ENCODE results near the gene UGT1A7. TPM values are rescaled to one million over a fixed set of nuclear protein-coding genes. Genes with fewer than 3 reads are reported as not detected.
"Not testable (repeated sequence)": the region's sequence is repeated elsewhere in the genome, so short reads cannot be mapped to it uniquely, and the experiment has no call there.

Gene UGT1A7
- polyA plus RNA-seq, 1 donor (not counting 4 experiments of a cell fraction or from before 2014, with no cell fraction given) = 0.87 TPM

GRCh38 chr2:233745073-233745755 lies 63.5 kb downstream of the UGT1A7 start:
- Histone ChIP-seq H3K4me3 (ENCODE audit: control insufficient read depth in 2 of 3, extremely low read depth in 1 of 3, insufficient read depth in 2 of 3, low read depth in 1 of 3, low read length in 3 of 3) (no peak overlapping the region), H2AFZ (ENCODE audit: control insufficient read depth, low read length) (no peak overlapping the region), H4K20me1 (ENCODE audit: control insufficient read depth, extremely low read depth, insufficient read depth, low read length) (no peaks in the 10 kb centered on the region), H3K4me1 (ENCODE audit: control insufficient read depth, extremely low read depth, insufficient read depth, low read length) (no peaks in the 10 kb centered on the region), H3K9ac (ENCODE audit: control insufficient read depth, extremely low read depth, insufficient read depth, low read length) (no peak overlapping the region), H3K27ac (ENCODE audit: control insufficient read depth, insufficient read depth, low read length) (no peak overlapping the region), H3K9me1 (ENCODE audit: control insufficient read depth, extremely low read depth, insufficient read depth, low read length) (no peaks in the 10 kb centered on the region), H3K27me3 (ENCODE audit: control insufficient read depth, extremely low read depth, insufficient read depth, low read length) (no peaks in the 10 kb centered on the region), H3K9me3 (ENCODE audit: control insufficient read depth, low read depth, low read length) (no peaks in the 10 kb centered on the region), H3K36me3 (ENCODE audit: control insufficient read depth in 2 of 2, extremely low read depth in 1 of 2, insufficient read depth in 2 of 2, low read length in 2 of 2) (peaks cover 0 to 1% of the 10 kb centered on the region in 2 experiments), H3K4me2 (ENCODE audit: control insufficient read depth, extremely low read depth, insufficient read depth, low read depth, low read length) (no peak overlapping the region), H3K79me2 (ENCODE audit: control insufficient read depth, insufficient read depth, low read length) (peaks cover 14% of the 10 kb centered on the region)
- dilution Hi-C loops (cut with MboI; ENCODE audit: extremely low pct_ligation_motif_present, low sequenced_read_pairs) = no loop called here
- FAIRE-seq = peak; percentile 48
- TF ChIP-seq EZH2 (IDR thresholded peaks at IDR 0.05; ENCODE audit: low read length) = no peak
- TF ChIP-seq CTCF (optimal IDR thresholded peaks at IDR 0.05 in 1 of 3, IDR thresholded peaks at IDR 0.05 in 1 of 3, conservative IDR thresholded peaks at IDR 0.05 in 1 of 3; ENCODE audit: extremely low read depth in 1 of 3, insufficient read depth in 2 of 3, low read length in 3 of 3) = no peak
- DNase-seq (ENCODE audit: low read depth, low spot score) = no peak

GRCh38 chr2:233745838-233746237 lies 64.1 kb downstream of the UGT1A7 start:
- H3K36me3 ChIP-seq (ENCODE audit: control insufficient read depth in 2 of 2, extremely low read depth in 1 of 2, insufficient read depth in 2 of 2, low read length in 2 of 2); H2AFZ ChIP-seq (ENCODE audit: control insufficient read depth, low read length); H3K4me3 ChIP-seq (ENCODE audit: control insufficient read depth in 2 of 3, extremely low read depth in 1 of 3, insufficient read depth in 2 of 3, low read depth in 1 of 3, low read length in 3 of 3); dilution Hi-C loops (cut with MboI; ENCODE audit: extremely low pct_ligation_motif_present, low sequenced_read_pairs); H3K27ac ChIP-seq (ENCODE audit: control insufficient read depth, insufficient read depth, low read length); H3K4me2 ChIP-seq (ENCODE audit: control insufficient read depth, extremely low read depth, insufficient read depth, low read depth, low read length); H4K20me1 ChIP-seq (ENCODE audit: control insufficient read depth, extremely low read depth, insufficient read depth, low read length); H3K9me1 ChIP-seq (ENCODE audit: control insufficient read depth, extremely low read depth, insufficient read depth, low read length); H3K9ac ChIP-seq (ENCODE audit: control insufficient read depth, extremely low read depth, insufficient read depth, low read length); H3K9me3 ChIP-seq (ENCODE audit: control insufficient read depth, low read depth, low read length); H3K27me3 ChIP-seq (ENCODE audit: control insufficient read depth, extremely low read depth, insufficient read depth, low read length); FAIRE-seq; DNase-seq (ENCODE audit: low read depth, low spot score); H3K4me1 ChIP-seq (ENCODE audit: control insufficient read depth, extremely low read depth, insufficient read depth, low read length): not testable (repeated sequence)
- H3K79me2 ChIP-seq (ENCODE audit: control insufficient read depth, insufficient read depth, low read length) = peaks cover 14% of the 10 kb centered on the region
